Adrenal gland (tissue), 12 donors: ENCODE results near the gene DOCK10. TPM values are rescaled to one million over a fixed set of nuclear protein-coding genes. Genes with fewer than 3 reads are reported as not detected.

Source experiments
- DNase-seq, 7 donors: peaks; one replicate each; pipeline ENCODE4 v3.0.0-alpha.2; 2019 to 2020
- H3K27ac ChIP-seq, 5 donors: fragments of 200-600 bp; sonication (generic) in 4 of 5; 1 replicate in 3 of 5; 2 replicates in 2 of 5; pipeline versions ENCODE4 v1.5.1 to v1.8.0; 2016 to 2020; ENCODE audit warnings: mild to moderate bottlenecking in 1 of 5
- H3K27me3 ChIP-seq: fragments of 200-600 bp; 2 replicates; pipeline ENCODE4 v1.8.0; 2021
- H3K36me3 ChIP-seq, 2 donors: fragments of 200-600 bp; replicated peaks in 1 of 2; 1 replicate in 1 of 2; 2 replicates in 1 of 2; pipeline versions ENCODE4 v1.5.1 to v1.8.0; 2018 to 2022
- H3K4me1 ChIP-seq, 2 donors: fragments of 200-600 bp; replicated peaks in 1 of 2; 1 replicate in 1 of 2; 2 replicates in 1 of 2; pipeline versions ENCODE4 v1.5.1 to v1.8.0; 2018 to 2021
- H3K4me3 ChIP-seq, 4 donors: fragments of 200-600 bp; sonication (generic) in 3 of 4; one replicate each; pipeline ENCODE4 v1.5.1; 2016 to 2018
- H3K9me3 ChIP-seq, 3 donors: fragments of 200-600 bp; sonication (generic) in 1 of 3; replicated peaks in 1 of 3; 1 replicate in 2 of 3; 2 replicates in 1 of 3; pipeline versions ENCODE4 v1.5.1 to v1.8.0; 2016 to 2021
- POLR2A ChIP-seq, 2 donors: fragments of 450-650 bp; IDR thresholded peaks; one replicate each; pipeline ENCODE4 v1.6.1; 2017; ENCODE audit warnings: antibody characterized with exemption in 2 of 2, mild to moderate bottlenecking in 2 of 2, moderate library complexity in 1 of 2
- WGBS, 4 donors: extraction: QIAGEN DNeasy Blood & Tissue Kit in 2 of 4; methylation state at CpG; one replicate each; pipeline versions ENCODE4 v1.1.5 to v1.1.7; 2013 to 2017; 5-methylcytosine and 5-hydroxymethylcytosine counted together
- intact Hi-C, 2 donors: fragments of 100-400 bp; cut with DNase I; formaldehyde crosslinking; loops; one replicate each; pipeline versions ENCODE4 v1.14.1 to v1.15.0; 2022 to 2023
- polyA plus RNA-seq, 3 donors: library from polyadenylated mRNA; stranded (reverse); fragments of 200-250 nt in 2 of 3; fragments of 350-450 nt in 1 of 3; fragmentation: Illumina TruSeq in 1 of 3; extraction: RNeasy Lipid Tissue Mini Kit (QIAGEN cat#74804) in 1 of 3; gene quantifications; one replicate each; pipeline ENCODE4 v1.2.3, GENCODE V29; 2013 to 2014
- total RNA-seq, 9 donors: library from RNA; depleted of rRNA in 4 of 9; stranded (reverse); fragments of >200 nt in 4 of 9; fragments of 120-200 nt in 1 of 9; fragmentation: NEBNext Ultra II Directional in 1 of 9; extraction: Animal tissue kit (Norgen Biotek cat#: 25700) in 1 of 9; gene quantifications; one replicate each; pipeline versions ENCODE4 v1.1.0 to v1.2.4, GENCODE V29; 2013 to 2023
- TF ChIP-seq, protein P1 (sequence below), 6 experiments: fragments of 450-650 bp in 4 of 6; fragments of 200-600 bp in 2 of 6; sonication (generic) in 1 of 6; IDR thresholded peaks; 1 replicate in 5 of 6; 2 replicates in 1 of 6; pipeline versions ENCODE4 v1.5.1 to v1.8.0; 2016 to 2021; ENCODE audit warnings: antibody characterized with exemption in 6 of 6, mild to moderate bottlenecking in 2 of 6, moderate library complexity in 1 of 6
- donor health status: healthy with polysubstance abuse.
- donor health status: Bipolar disorder and iron deficiency.
- donor health status: DM: yes; HTN: yes; CAD: no.
- donor health status: DM: no; HTN: no; CAD: no.
- donor health status: DM: no; HTN: no; CAD: no.
- donor health status: DM: yes; HTN: yes; CAD: no.

DOCK10 gene
- total and polyA plus RNA-seq, 12 donors, result 6.2 to 40.8 (median 20.0) TPM

- WGBS, 4 donors, result 92 to 94% (median 93%) methylated on average over 2 of the region's 2 CpGs
- Histone ChIP-seq H3K27ac (no peak overlapping the region), H3K4me3 (no peak overlapping the region), H3K27me3 (no peaks in the 10 kb centered on the region), H3K36me3 (no peaks in the 10 kb centered on the region), H3K4me1 (peaks cover 0 to 8% of the 10 kb centered on the region in 2 donors), H3K9me3 (no peaks in the 10 kb centered on the region)
- intact Hi-C loops, result no loop called here
- no peak for TF ChIP-seq POLR2A (IDR thresholded peaks at IDR 0.05)
- TF ChIP-seq, protein P1, sequence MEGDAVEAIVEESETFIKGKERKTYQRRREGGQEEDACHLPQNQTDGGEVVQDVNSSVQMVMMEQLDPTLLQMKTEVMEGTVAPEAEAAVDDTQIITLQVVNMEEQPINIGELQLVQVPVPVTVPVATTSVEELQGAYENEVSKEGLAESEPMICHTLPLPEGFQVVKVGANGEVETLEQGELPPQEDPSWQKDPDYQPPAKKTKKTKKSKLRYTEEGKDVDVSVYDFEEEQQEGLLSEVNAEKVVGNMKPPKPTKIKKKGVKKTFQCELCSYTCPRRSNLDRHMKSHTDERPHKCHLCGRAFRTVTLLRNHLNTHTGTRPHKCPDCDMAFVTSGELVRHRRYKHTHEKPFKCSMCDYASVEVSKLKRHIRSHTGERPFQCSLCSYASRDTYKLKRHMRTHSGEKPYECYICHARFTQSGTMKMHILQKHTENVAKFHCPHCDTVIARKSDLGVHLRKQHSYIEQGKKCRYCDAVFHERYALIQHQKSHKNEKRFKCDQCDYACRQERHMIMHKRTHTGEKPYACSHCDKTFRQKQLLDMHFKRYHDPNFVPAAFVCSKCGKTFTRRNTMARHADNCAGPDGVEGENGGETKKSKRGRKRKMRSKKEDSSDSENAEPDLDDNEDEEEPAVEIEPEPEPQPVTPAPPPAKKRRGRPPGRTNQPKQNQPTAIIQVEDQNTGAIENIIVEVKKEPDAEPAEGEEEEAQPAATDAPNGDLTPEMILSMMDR (IDR thresholded peaks at IDR 0.05), result no peak
- no peak for DNase-seq
Observed at GRCh38 chr2:224833986-224834385, 208.3 kb downstream of the DOCK10 start.

DNA sequence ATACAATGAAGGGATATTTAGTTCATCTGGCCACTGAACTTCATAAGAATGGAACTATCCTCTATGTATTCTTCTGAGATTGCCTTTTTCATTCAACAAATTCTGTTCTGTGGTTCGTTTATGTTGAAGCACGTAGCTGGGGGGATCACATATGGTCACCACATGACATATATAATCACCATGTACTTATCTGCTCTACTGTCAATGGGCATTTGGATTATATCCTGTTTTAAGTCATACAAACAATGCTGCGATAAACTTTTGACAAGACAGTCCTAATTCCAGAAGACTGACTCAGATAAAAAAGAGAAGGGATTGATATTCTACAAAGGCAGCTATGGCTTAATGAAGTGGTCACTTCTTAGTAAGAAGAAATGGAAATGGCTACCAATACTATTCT lies 210.1 kb downstream of the DOCK10 start:
- no peak for DNase-seq
- 70 to 94% (median 90%) methylated on average over 3 of the region's 3 CpGs for WGBS, 4 donors
- Histone ChIP-seq H3K9me3 (no peaks in the 10 kb centered on the region), H3K4me1 (no peaks in the 10 kb centered on the region), H3K27ac (no peak overlapping the region), H3K36me3 (no peaks in the 10 kb centered on the region), H3K27me3 (no peaks in the 10 kb centered on the region), H3K4me3 (no peak overlapping the region)
- TF ChIP-seq, protein P1 (IDR thresholded peaks at IDR 0.05), result no peak
- no peak for TF ChIP-seq POLR2A (IDR thresholded peaks at IDR 0.05)
- intact Hi-C loops, result no loop called here

DNA sequence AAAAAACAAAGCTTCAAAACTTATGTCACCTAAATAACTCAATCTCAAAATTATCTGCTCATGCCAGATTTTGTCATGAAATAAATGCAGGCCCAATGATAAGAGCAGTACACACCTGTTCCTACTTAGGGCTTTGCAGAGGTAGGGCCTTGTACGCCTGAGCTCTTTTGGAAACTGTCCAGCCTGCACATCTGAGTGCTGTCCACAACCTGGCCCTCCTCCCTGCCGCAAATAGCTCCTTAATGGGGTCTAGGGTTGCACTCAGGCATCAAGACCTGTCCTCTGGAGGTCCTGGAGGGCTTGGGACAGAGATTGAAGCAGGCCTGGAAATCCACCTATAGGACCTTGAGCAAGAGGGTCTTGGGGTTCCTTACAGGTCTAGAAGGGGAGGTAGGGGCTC lies 210.7 kb downstream of the DOCK10 start:
- Histone ChIP-seq H3K27ac (no peak overlapping the region), H3K36me3 (no peaks in the 10 kb centered on the region), H3K27me3 (no peaks in the 10 kb centered on the region), H3K4me3 (no peak overlapping the region), H3K9me3 (no peaks in the 10 kb centered on the region), H3K4me1 (no peaks in the 10 kb centered on the region)
- intact Hi-C loops, result no loop called here
- WGBS, 4 donors, result 68 to 93% (median 82%) methylated on average over 2 of the region's 2 CpGs
- TF ChIP-seq, protein P1 (IDR thresholded peaks at IDR 0.05), result no peak
- TF ChIP-seq POLR2A (IDR thresholded peaks at IDR 0.05), result no peak
- no peak for DNase-seq

- WGBS, 4 donors, result 85 to 91% (median 89%) methylated on average over 7 of the region's 7 CpGs
- Histone ChIP-seq H3K27me3 (no peaks in the 10 kb centered on the region), H3K36me3 (no peaks in the 10 kb centered on the region), H3K4me1 (peaks cover 4 to 10% of the 10 kb centered on the region in 2 donors), H3K27ac (no peak overlapping the region), H3K9me3 (no peaks in the 10 kb centered on the region), H3K4me3 (no peak overlapping the region)
- no peak for TF ChIP-seq POLR2A (IDR thresholded peaks at IDR 0.05)
- TF ChIP-seq, protein P1 (IDR thresholded peaks at IDR 0.05), result no peak
- DNase-seq, result no peak
- intact Hi-C loops, result no loop called here
Observed at GRCh38 chr2:224820283-224820991, 221.8 kb downstream of the DOCK10 start.
